T-cell (primary cell): ENCODE measurements around the gene DGKH. TPM values are rescaled to one million over a fixed set of nuclear protein-coding genes. Genes with fewer than 3 reads are reported as not detected.

ENCODE experiments used
- ATAC-seq, 4 experiments: fragments of 200-7000 bp in 3 of 4; fragments of 150-1000 bp in 1 of 4; cut with Tn5 transposase; replicated peaks in 1 of 4; 1 replicate in 3 of 4; 2 replicates in 1 of 4; pipeline ENCODE4 v1.10.0; 2021; ENCODE audit warnings: moderate library complexity in 3 of 4, mild to moderate bottlenecking in 2 of 4, moderate number of reproducible peaks in 1 of 4
- CTCF ChIA-PET, 2 donors: fragments of 300-600 bp; sonication (Branson Sonifier 250); formaldehyde crosslinking; loops; one replicate each; lab custom pipeline; 2022; ENCODE audit warnings: antibody characterized with exemption in 2 of 2; lab: Charles Lee
- POLR2A ChIA-PET, 2 donors: fragments of 300-600 bp; sonication (Branson Sonifier 250); formaldehyde crosslinking; loops; one replicate each; lab custom pipeline; 2022; ENCODE audit warnings: antibody characterized with exemption in 2 of 2; lab: Charles Lee
- DNase-seq, 35 experiments: peaks; one replicate each; pipeline versions ENCODE4 v3.0.0 to v3.0.0-alpha.2; 2013 to 2023
- H3K27ac ChIP-seq: one replicate; pipeline ENCODE4 v1.5.1; 2013; ENCODE audit warnings: low read length
- H3K27me3 ChIP-seq, 2 experiments: replicated peaks in 1 of 2; 1 replicate in 1 of 2; 2 replicates in 1 of 2; pipeline versions ENCODE4 v1.6.1 to v1.7.0; 2013; ENCODE audit warnings: low read length in 1 of 2, mixed read lengths in 1 of 2; ENCODE audit not compliant: control insufficient read depth in 2 of 2, insufficient read depth in 2 of 2; ENCODE audit errors: extremely low read depth in 1 of 2
- H3K36me3 ChIP-seq, 2 donors: 1 replicate in 1 of 2; 2 replicates in 1 of 2; pipeline versions ENCODE4 v1.6.1 to v1.7.0; 2013; ENCODE audit warnings: low read length in 1 of 2; ENCODE audit not compliant: control insufficient read depth in 2 of 2, insufficient read depth in 1 of 2; ENCODE audit errors: extremely low read depth in 1 of 2
- H3K4me1 ChIP-seq, 2 experiments: 1 replicate in 1 of 2; 2 replicates in 1 of 2; pipeline versions ENCODE4 v1.6.1 to v1.7.0; 2013; ENCODE audit warnings: low read length in 2 of 2, mixed read lengths in 1 of 2; ENCODE audit not compliant: insufficient read depth in 2 of 2, control insufficient read depth in 1 of 2; ENCODE audit errors: extremely low read depth in 1 of 2
- H3K4me3 ChIP-seq, 2 donors: 1 replicate in 1 of 2; 2 replicates in 1 of 2; pipeline versions ENCODE4 v1.5.1 to v1.7.0; 2013; ENCODE audit warnings: mild to moderate bottlenecking in 2 of 2, low read length in 1 of 2, moderate library complexity in 1 of 2; ENCODE audit not compliant: control insufficient read depth in 1 of 2; ENCODE audit errors: extremely low read depth in 1 of 2
- H3K9me3 ChIP-seq: 2 replicates; pipeline ENCODE4 v1.7.0; 2013
- H3K27ac Mint-ChIP-seq, 2 donors: one replicate each; pipeline ENCODE4 v1.8.0; 2020 to 2021; ENCODE audit warnings: mild to moderate bottlenecking in 2 of 2, mixed read lengths in 2 of 2
- H3K27me3 Mint-ChIP-seq, 2 donors: one replicate each; pipeline ENCODE4 v1.8.0; 2021 to 2022; ENCODE audit warnings: mixed read lengths in 2 of 2
- H3K36me3 Mint-ChIP-seq: one replicate; pipeline ENCODE4 v1.8.0; 2021; ENCODE audit warnings: mixed read lengths
- H3K4me1 Mint-ChIP-seq, 3 donors: one replicate each; pipeline ENCODE4 v1.8.0; 2020 to 2022; ENCODE audit warnings: mixed read lengths in 3 of 3, mild to moderate bottlenecking in 1 of 3
- H3K4me3 Mint-ChIP-seq, 3 donors: one replicate each; pipeline ENCODE4 v1.8.0; 2020 to 2022; ENCODE audit warnings: mild to moderate bottlenecking in 3 of 3, mixed read lengths in 3 of 3, moderate library complexity in 3 of 3
- H3K9me3 Mint-ChIP-seq, 3 donors: one replicate each; pipeline ENCODE4 v1.8.0; 2020 to 2022; ENCODE audit warnings: mixed read lengths in 3 of 3
- WGBS: methylation state at CpG from one replicate; pipeline ENCODE4 v1.1.5; 2013; ENCODE audit warnings: missing lambda C conversion rate; ENCODE audit not compliant: insufficient coverage; 5-methylcytosine and 5-hydroxymethylcytosine counted together
- total RNA-seq, 35 experiments: library from RNA in 6 of 35; stranded (reverse) in 6 of 35; fragments of 120-200 nt in 1 of 35; gene quantifications; one replicate each; pipeline versions ENCODE4 v1.2.1 to v1.2.4 and lab custom pipeline; 2013 to 2026

DGKH gene
- total RNA-seq, 5 donors from 2014 or later (not counting 1 experiment from before 2014, with no cell fraction given) = 8.6 to 14.6 (median 8.8) TPM

DNA sequence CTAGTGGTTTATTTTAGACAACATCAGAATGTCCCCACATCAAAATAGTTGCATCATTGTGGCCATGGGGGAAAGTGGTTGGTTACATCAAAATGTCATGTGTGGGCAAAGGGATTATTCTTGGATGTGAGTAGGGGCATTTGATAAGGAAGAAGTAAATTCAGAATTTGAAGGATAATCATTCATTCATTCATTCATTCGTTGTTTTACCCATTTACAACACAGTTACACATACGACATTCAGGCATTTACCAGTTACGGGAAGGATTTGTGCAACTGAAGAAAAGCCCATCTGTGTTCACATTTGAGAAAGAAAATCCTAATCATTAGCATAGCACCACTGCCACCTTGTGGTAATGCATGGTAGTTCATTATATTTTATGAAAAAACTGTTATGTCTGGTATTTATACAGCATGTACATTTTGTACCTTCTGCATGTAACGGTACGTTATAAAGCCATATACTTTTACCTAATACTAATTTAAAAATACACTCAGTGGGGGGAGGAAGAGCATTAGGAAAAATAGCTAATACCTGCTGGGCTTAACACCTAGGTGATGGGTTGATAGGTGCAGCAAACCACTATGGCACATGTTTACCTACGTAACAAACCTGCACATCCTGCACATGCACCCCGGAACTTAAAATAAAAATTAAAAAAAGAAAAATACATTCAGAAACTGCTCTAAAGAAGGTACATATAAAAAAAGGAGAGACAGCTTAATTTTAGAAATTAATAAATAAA is 62.1 kb downstream of the DGKH start:
- Histone ChIP-seq H3K4me3 (no peak overlapping the region), H3K27ac (no peak overlapping the region), H3K9me3 (no peaks in the 10 kb centered on the region), H3K4me1 (no peaks in the 10 kb centered on the region), H3K27me3 (no peaks in the 10 kb centered on the region), H3K36me3 (no peaks in the 10 kb centered on the region)
- Mint-ChIP-seq H3K4me1 (peaks cover 6 to 10% (median 8%) of the 10 kb centered on the region in 3 donors), H3K27me3 (no peaks in the 10 kb centered on the region), H3K36me3 (no peaks in the 10 kb centered on the region), H3K4me3 (no peak overlapping the region), H3K9me3 (no peaks in the 10 kb centered on the region), H3K27ac (no peak overlapping the region)
- peak in 21 of 35 experiments; percentile 2 to 82 (median 25) for DNase-seq
- WGBS = no CpG with 5 or more reads among the region's 7 CpGs
- CTCF ChIA-PET = interaction anchor here (0.6 to 5.0 kb wide), 7 partner anchors 22 to 458 kb away, joined by 3 to 33 read pairs (median 3); no protein-coding TSS in a partner anchor
- POLR2A ChIA-PET = no interaction called here
- peak; percentile 52 to 71 (median 62) for ATAC-seq

DNA sequence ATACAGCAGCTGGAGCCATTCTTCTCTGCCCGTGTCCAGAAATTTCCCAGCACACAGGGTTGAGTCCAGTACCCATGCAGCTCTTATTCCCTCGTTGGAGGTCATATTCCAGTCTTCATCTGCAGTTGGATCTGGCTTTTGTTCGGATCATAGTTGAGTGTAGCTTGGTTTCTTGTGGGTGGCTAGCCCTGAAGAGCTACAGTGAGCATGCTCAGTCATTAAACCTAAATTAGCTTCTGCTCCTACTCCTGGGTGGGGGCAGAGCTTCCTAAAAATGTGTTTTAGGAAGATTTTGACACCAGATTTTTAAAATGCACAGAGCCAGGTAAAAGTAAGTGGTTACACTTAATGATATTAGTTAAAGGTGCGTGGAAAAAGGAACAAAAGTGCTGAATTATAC is 64.4 kb downstream of the DGKH start:
- H3K36me3 Mint-ChIP-seq = no peaks in the 10 kb centered on the region
- ChIA-PET POLR2A (no interaction called here), CTCF (interaction anchor here (0.7 to 5.0 kb wide), 5 partner anchors 9 to 445 kb away, joined by 3 to 33 read pairs (median 4); no protein-coding TSS in a partner anchor)
- H3K9me3 Mint-ChIP-seq = no peaks in the 10 kb centered on the region
- no peaks in the 10 kb centered on the region for H3K4me1 ChIP-seq
- H3K27me3 Mint-ChIP-seq = no peaks in the 10 kb centered on the region
- DNase-seq (no peak), ATAC-seq (no peak)
- H3K27ac Mint-ChIP-seq = no peak overlapping the region
- 100% methylated on average over 1 of the region's 4 CpGs for WGBS
- no peak overlapping the region for H3K27ac ChIP-seq
- no peak overlapping the region for H3K4me3 ChIP-seq
- H3K27me3 ChIP-seq = no peaks in the 10 kb centered on the region
- no peaks in the 10 kb centered on the region for H3K9me3 ChIP-seq
- H3K36me3 ChIP-seq = no peaks in the 10 kb centered on the region
- no peak overlapping the region for H3K4me3 Mint-ChIP-seq
- peaks cover 6 to 10% (median 8%) of the 10 kb centered on the region in 3 donors for H3K4me1 Mint-ChIP-seq

DNA sequence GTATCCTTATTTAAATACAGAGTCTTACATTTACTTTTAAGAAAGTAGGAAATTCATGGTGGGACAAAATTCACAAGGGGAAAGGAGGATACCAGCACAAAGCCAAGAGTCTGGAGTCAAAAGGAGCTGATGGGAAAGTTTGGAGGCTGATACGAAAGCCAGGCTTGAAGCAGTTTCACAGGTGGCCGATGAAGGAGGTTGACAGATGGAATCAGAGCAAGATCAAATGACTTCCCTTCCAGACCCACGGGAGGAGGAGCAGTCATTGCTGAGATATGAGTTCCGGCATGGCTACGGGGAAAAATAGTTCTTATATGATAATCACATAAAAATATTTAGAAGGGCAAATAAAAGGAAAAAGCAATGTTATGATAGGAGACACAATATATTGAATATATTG is 65.0 kb downstream of the DGKH start:
- H3K27ac ChIP-seq = no peak overlapping the region
- no peaks in the 10 kb centered on the region for H3K27me3 Mint-ChIP-seq
- no peak overlapping the region for H3K4me3 ChIP-seq
- no peaks in the 10 kb centered on the region for H3K9me3 ChIP-seq
- ATAC-seq (no peak), DNase-seq (no peak)
- POLR2A ChIA-PET = no interaction called here
- no peak overlapping the region for H3K4me3 Mint-ChIP-seq
- WGBS = 100% methylated on average over 1 of the region's 5 CpGs
- no peaks in the 10 kb centered on the region for H3K36me3 ChIP-seq
- H3K4me1 Mint-ChIP-seq = peaks cover 6 to 13% (median 8%) of the 10 kb centered on the region in 3 donors
- no peaks in the 10 kb centered on the region for H3K36me3 Mint-ChIP-seq
- H3K27ac Mint-ChIP-seq = no peak overlapping the region
- H3K27me3 ChIP-seq = no peaks in the 10 kb centered on the region
- H3K4me1 ChIP-seq = no peaks in the 10 kb centered on the region
- H3K9me3 Mint-ChIP-seq = no peaks in the 10 kb centered on the region
- CTCF ChIA-PET = interaction anchor here (1.0 to 5.0 kb wide), 5 partner anchors 9 to 446 kb away, joined by 3 to 33 read pairs (median 4); no protein-coding TSS in a partner anchor

DNA sequence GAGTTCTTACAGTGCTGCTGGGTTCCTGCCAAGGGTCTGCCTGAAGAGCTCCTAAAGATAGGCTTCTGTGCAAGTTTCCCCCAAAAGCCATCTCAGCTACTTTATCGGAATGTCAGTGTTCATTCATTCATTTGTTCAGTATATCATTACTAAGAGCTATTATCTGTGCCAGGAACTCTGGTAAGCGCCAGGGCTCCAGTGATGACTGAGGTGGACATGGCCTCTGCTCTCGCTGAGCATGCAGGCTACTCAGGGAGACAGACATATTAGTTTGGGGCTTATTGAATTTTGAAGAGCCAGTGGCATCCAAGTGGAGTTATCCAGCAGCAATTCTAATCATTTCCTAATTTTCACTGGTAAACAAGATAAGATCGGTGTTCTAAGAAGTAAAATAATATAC is 65.8 kb downstream of the DGKH start:
- ATAC-seq (no peak), DNase-seq (no peak)
- H3K4me1 Mint-ChIP-seq = peaks cover 6 to 14% (median 8%) of the 10 kb centered on the region in 3 donors
- ChIA-PET POLR2A (no interaction called here), CTCF (interaction anchor here in 1 of 2 donors (1.2 to 5.0 kb wide), 3 partner anchors 71 to 446 kb away, joined by 3 to 33 read pairs (median 7); no protein-coding TSS in a partner anchor)
- H3K4me3 Mint-ChIP-seq = no peak overlapping the region
- H3K4me1 ChIP-seq = no peaks in the 10 kb centered on the region
- H3K36me3 ChIP-seq = no peaks in the 10 kb centered on the region
- H3K36me3 Mint-ChIP-seq = peaks cover 3% of the 10 kb centered on the region
- H3K4me3 ChIP-seq = no peak overlapping the region
- no peaks in the 10 kb centered on the region for H3K9me3 ChIP-seq
- H3K27me3 ChIP-seq = no peaks in the 10 kb centered on the region
- H3K27ac Mint-ChIP-seq = no peak overlapping the region
- 100% methylated on average over 1 of the region's 4 CpGs for WGBS
- no peaks in the 10 kb centered on the region for H3K9me3 Mint-ChIP-seq
- no peaks in the 10 kb centered on the region for H3K27me3 Mint-ChIP-seq
- no peak overlapping the region for H3K27ac ChIP-seq

DNA sequence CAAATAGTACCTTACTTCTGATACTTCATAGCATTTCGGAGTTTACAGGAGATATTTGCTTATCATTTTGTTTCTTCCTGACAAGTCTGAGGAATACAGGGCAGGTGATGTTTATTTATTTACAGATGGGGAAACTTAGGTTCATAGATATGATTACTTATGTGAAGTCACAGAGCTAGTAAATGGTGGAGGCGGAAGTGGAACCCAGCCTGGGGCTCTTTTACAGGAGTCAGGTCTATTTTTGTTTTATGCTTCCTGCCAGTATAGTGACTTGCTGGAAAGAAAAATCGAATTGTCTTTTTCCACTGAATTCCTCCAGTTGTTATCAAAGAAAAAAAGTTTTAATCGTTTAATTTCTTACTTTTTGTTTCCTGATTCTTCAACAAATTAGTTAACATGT is 66.5 kb downstream of the DGKH start:
- no peaks in the 10 kb centered on the region for H3K4me1 ChIP-seq
- Mint-ChIP-seq H3K9me3 (no peaks in the 10 kb centered on the region), H3K27ac (no peak overlapping the region), H3K27me3 (no peaks in the 10 kb centered on the region), H3K4me3 (no peak overlapping the region), H3K36me3 (peaks cover 3% of the 10 kb centered on the region), H3K4me1 (peaks cover 6 to 14% (median 8%) of the 10 kb centered on the region in 3 donors)
- POLR2A ChIA-PET = interaction anchor here in 1 of 2 donors (0.6 kb wide), 1 partner anchor 11 kb away, joined by 4 read pairs; no protein-coding TSS in a partner anchor
- DNase-seq = no peak
- H3K27ac ChIP-seq = no peak overlapping the region
- no peaks in the 10 kb centered on the region for H3K27me3 ChIP-seq
- H3K9me3 ChIP-seq = no peaks in the 10 kb centered on the region
- ATAC-seq = no peak
- no peak overlapping the region for H3K4me3 ChIP-seq
- no CpG with 5 or more reads among the region's 4 CpGs for WGBS
- no peaks in the 10 kb centered on the region for H3K36me3 ChIP-seq
- CTCF ChIA-PET = interaction anchor here in 1 of 2 donors (2.7 to 5.0 kb wide), 2 partner anchors 210 to 447 kb away, joined by 7 to 33 read pairs; no protein-coding TSS in a partner anchor

DNA sequence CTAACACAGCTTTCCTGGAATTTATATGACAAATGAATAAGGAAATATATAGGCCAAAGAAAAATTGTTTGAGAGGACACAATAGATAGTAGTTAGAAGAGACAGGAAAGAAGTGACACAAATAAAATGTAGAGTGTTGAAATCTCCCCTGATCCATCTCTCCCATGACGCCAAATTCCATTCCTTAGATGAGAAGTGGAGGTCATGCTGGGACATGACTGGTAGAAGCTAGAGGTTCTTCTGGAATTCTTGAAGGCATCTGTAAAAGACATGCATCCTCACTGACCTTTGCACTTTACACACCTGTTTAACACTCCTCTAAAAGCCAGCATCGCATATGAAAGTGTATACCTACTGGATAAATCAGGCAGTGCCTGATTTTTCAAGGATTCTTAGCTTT is 67.8 kb downstream of the DGKH start:
- no peaks in the 10 kb centered on the region for H3K27me3 Mint-ChIP-seq
- H3K27ac ChIP-seq = no peak overlapping the region
- ATAC-seq (no peak), DNase-seq (no peak)
- no peak overlapping the region for H3K27ac Mint-ChIP-seq
- no peak overlapping the region for H3K4me3 Mint-ChIP-seq
- peaks cover 0 to 4% (median 3%) of the 10 kb centered on the region in 3 donors for H3K4me1 Mint-ChIP-seq
- H3K4me3 ChIP-seq = no peak overlapping the region
- H3K36me3 Mint-ChIP-seq = peaks cover 3% of the 10 kb centered on the region
- no peaks in the 10 kb centered on the region for H3K4me1 ChIP-seq
- ChIA-PET POLR2A (no interaction called here), CTCF (interaction anchor here in 1 of 2 donors (2.7 kb wide), 1 partner anchor 211 kb away, joined by 7 read pairs; no protein-coding TSS in a partner anchor)
- no peaks in the 10 kb centered on the region for H3K27me3 ChIP-seq
- H3K9me3 Mint-ChIP-seq = no peaks in the 10 kb centered on the region
- H3K36me3 ChIP-seq = no peaks in the 10 kb centered on the region
- H3K9me3 ChIP-seq = no peaks in the 10 kb centered on the region
- no CpG with 5 or more reads among the region's 2 CpGs for WGBS
